Subcutaneous abdominal adipose tissue (tissue), 5 donors: ENCODE data around the gene FAM187B.

Source experiments
- H3K27ac ChIP-seq: one replicate; pipeline ENCODE4 v1.7.0; 2013; ENCODE audit warnings: low read depth, mild to moderate bottlenecking, inconsistent platforms, low read length, moderate library complexity
- H3K27me3 ChIP-seq, 5 donors: one replicate each; pipeline ENCODE4 v1.7.0; 2013; ENCODE audit warnings: low read length in 5 of 5, inconsistent platforms in 1 of 5; ENCODE audit not compliant: control insufficient read depth in 5 of 5, insufficient read depth in 4 of 5
- H3K36me3 ChIP-seq, 5 donors: one replicate each; pipeline ENCODE4 v1.7.0; 2013; ENCODE audit warnings: low read length in 5 of 5; ENCODE audit not compliant: control insufficient read depth in 5 of 5, insufficient read depth in 5 of 5
- H3K4me1 ChIP-seq, 5 donors: one replicate each; pipeline ENCODE4 v1.7.0; 2013; ENCODE audit warnings: low read length in 5 of 5, mild to moderate bottlenecking in 3 of 5, moderate library complexity in 1 of 5; ENCODE audit not compliant: control insufficient read depth in 5 of 5, insufficient read depth in 5 of 5
- H3K4me3 ChIP-seq, 5 donors: one replicate each; pipeline ENCODE4 v1.7.0; 2013; ENCODE audit warnings: low read length in 5 of 5, low read depth in 1 of 5
- H3K9ac ChIP-seq, 5 donors: one replicate each; pipeline ENCODE4 v1.7.0; 2013; ENCODE audit warnings: low read length in 5 of 5, mild to moderate bottlenecking in 4 of 5, moderate library complexity in 3 of 5
- H3K9me3 ChIP-seq, 5 donors: one replicate each; pipeline ENCODE4 v1.7.0; 2013; ENCODE audit warnings: low read length in 5 of 5; ENCODE audit not compliant: control insufficient read depth in 5 of 5
- donor health status: healthy.
- donor health status: healthy.
- donor health status: healthy.
- donor health status: healthy.
- donor health status: healthy.

The FAM187B gene

DNA sequence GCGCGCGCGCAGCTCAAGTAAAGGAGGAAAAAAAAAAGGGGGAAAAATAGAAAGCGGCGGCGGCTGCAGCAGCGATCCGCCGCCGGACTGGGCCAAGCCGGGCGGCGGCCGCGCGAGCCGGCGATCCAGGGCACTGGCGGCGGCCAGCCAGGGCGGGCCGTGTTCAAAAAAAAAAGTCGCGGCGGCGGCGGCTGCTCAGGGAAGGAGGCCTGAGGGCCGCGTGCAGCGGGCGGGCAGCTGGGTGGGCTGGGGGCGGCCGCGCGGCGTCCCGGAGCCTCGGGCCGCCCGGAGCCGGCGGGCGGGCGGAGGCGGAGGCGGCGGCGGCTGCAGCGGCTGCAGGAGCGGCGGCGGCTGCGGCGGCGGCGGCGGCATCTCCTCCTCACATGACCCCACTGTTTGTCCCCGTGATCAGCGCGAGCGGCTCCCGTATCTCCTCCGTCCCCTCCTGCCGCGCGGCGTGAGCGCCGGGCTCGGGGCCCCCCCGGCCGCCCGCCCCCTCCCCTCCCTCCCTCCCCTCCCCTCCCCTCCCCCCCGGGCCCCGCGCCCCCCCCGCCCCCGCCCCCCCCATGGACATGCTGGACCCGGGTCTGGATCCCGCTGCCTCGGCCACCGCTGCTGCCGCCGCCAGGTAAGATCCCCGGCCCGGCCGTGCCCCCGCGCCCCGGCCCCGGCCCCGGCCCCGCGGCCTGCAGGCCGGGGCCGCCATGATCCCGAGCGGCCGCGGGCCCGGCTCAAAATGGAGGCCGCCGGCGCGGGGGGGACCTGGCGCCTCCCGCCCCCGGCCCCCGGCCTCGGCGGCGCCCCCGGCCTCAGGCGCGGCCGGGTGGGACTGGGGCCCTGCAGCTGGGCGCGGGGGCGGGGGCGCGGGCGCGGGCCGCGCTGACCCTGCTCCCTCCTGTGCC lies 40.2 kb upstream of the FAM187B start, which contains the start of gene USF2:
USF2 (plus strand) TSS at position 427 of the 902 bp plus-strand sequence; CDS start at position 567, 140 bp downstream.
- H3K36me3 ChIP-seq: peaks cover 0 to 38% (median 36%) of the 10 kb centered on the region in 5 donors
- peak within 1 kb of the TSS; percentile 77 to 96 (median 91) for H3K9ac ChIP-seq
- H3K4me1 ChIP-seq: peaks cover 4 to 73% (median 49%) of the 10 kb centered on the region in 5 donors

DNA sequence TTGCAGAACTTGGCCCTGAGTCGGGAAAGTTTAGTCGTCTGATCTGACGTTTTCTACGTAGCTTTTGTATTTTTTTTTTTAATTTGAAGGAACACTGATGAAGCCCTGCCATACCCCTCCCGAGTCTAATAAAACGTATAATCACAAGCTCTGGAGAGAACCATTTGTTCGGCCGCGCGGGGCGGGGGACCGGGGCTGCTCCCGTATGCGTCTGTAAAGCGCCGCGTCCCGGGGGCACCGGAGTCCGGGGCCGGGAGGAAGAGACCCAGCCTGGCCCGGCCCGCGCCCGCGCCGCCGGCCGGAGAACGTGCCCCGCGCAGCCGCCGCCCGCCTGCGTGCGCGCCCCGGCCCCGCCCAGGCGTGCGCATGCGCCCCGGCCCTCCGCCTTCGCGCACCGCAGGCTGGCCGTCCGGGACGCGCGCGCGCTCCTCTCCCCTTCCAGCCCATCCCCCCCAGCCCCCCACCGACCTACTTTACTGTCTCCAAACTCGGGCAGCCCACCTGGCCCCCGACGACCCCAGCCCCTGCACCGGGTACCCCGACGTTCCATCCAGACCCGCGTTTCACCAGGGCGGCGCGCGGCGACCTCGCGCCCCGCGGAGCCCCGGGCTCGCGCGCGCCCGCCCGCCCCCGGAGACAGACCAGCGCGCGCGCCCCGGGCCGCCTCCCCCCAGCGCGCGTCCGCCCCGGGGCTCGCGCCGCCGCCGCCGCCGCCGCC lies 39.4 kb upstream of the FAM187B start:
- Histone ChIP-seq H3K4me3 (peak overlapping the region; percentile 63 to 85 (median 77)), H3K9me3 (no peaks in the 10 kb centered on the region), H3K4me1 (peaks cover 4 to 67% (median 47%) of the 10 kb centered on the region in 5 donors), H3K36me3 (peaks cover 0 to 30% (median 28%) of the 10 kb centered on the region in 5 donors), H3K27ac (peak overlapping the region; percentile 90), H3K9ac (peak overlapping the region; percentile 77 to 96 (median 91)), H3K27me3 (no peaks in the 10 kb centered on the region)

More for the DNA sequence above, 40.2 kb upstream of the FAM187B start, which contains the start of gene USF2:
- H3K9me3 ChIP-seq: no peaks in the 10 kb centered on the region
- no peaks in the 10 kb centered on the region for H3K27me3 ChIP-seq
- H3K27ac ChIP-seq: peak within 1 kb of the TSS; percentile 90
- peak within 1 kb of the TSS; percentile 63 to 85 (median 77) for H3K4me3 ChIP-seq

DNA sequence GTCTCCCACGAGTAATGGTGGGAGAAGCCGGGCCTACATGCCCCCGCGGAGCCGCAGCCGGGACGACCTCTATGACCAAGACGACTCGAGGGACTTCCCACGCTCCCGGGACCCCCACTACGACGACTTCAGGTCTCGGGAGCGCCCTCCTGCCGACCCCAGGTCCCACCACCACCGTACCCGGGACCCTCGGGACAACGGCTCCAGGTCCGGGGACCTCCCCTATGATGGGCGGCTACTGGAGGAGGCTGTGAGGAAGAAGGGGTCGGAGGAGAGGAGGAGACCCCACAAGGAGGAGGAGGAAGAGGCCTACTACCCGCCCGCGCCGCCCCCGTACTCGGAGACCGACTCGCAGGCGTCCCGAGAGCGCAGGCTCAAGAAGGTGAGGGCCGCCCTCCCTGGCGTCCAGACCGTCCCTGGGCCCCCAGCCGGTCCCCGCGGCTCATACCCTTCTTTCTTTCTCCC lies 38.8 kb upstream of the FAM187B start:
- peak overlapping the region; percentile 77 to 96 (median 91) for H3K9ac ChIP-seq
- peaks cover 0 to 26% (median 23%) of the 10 kb centered on the region in 5 donors for H3K36me3 ChIP-seq
- peaks cover 4 to 61% (median 47%) of the 10 kb centered on the region in 5 donors for H3K4me1 ChIP-seq
- peak overlapping the region; percentile 63 to 85 (median 77) for H3K4me3 ChIP-seq
- H3K9me3 ChIP-seq: no peaks in the 10 kb centered on the region
- no peaks in the 10 kb centered on the region for H3K27me3 ChIP-seq
- peak overlapping the region; percentile 90 for H3K27ac ChIP-seq

DNA sequence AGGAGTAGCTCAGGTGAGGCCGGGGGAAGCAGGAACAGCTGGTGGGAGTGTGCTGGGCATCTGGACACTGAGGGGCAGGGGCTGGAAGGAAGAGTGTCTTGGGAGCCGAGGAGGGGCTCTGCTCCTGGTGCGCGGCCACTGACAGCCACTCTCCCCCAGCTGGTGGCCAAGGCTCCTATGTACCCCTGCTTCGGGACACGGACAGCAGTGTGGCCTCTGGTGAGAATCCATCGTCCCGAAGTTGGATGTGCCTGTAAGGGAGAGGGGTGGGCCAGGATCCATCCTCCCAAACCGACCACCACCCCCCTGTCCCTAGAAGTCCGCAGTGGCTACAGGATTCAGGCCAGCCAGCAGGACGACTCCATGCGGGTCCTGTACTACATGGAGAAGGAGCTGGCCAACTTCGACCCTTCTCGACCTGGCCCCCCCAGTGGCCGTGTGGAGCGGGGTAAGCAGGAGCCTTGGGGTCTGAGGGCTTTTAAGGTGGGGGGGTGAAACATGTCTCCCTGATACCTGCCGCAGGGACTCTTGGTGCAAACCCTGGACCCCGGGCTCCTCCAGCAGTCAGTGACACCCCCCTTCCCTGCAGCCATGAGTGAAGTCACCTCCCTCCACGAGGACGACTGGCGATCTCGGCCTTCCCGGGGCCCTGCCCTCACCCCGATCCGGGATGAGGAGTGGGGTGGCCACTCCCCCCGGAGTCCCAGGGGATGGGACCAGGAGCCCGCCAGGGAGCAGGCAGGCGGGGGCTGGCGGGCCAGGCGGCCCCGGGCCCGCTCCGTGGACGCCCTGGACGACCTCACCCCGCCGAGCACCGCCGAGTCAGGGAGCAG lies 38.2 kb upstream of the FAM187B start:
- peak overlapping the region in 4 of 5 donors; percentile 75 to 85 (median 80) for H3K4me3 ChIP-seq

DNA sequence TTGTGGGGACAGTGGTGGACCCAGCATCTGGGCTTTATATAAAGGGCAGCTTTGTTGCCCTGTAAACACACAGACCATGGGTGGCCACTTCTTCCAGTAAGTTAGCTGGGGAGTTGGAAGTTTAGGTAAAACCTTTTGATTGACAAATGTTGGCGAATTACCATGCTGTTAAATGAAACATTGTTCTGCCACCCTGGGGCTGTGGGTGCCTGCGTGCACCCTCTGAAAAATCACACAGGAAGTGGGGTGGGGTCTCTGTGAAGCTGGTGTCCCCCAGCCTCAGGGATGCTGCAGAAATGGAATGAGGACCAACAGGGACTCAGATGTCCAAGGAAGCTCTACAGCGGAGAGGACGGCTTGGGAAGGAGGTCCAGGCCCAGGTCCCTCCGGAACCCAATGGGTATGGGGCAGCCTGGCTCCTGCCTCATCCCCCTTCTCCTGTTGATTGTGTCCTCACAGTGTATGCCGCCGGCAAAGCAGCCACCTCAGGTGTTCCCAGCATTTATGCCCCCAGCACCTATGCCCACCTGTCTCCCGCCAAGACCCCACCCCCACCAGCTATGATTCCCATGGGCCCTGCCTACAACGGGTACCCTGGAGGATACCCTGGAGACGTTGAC lies 37.5 kb upstream of the FAM187B start:
- Histone ChIP-seq H3K36me3 (peaks cover 0 to 14% (median 10%) of the 10 kb centered on the region in 5 donors), H3K9me3 (no peaks in the 10 kb centered on the region), H3K27ac (no peak overlapping the region), H3K9ac (peak overlapping the region in 1 of 5 donors; percentile 91), H3K4me1 (peaks cover 4 to 47% (median 42%) of the 10 kb centered on the region in 5 donors), H3K4me3 (no peak overlapping the region), H3K27me3 (no peaks in the 10 kb centered on the region)

More for the DNA sequence above, 38.2 kb upstream of the FAM187B start:
- Histone ChIP-seq H3K27ac (peak overlapping the region; percentile 90), H3K36me3 (peaks cover 0 to 21% (median 17%) of the 10 kb centered on the region in 5 donors), H3K9me3 (no peaks in the 10 kb centered on the region), H3K27me3 (no peaks in the 10 kb centered on the region), H3K9ac (peak overlapping the region in 4 of 5 donors; percentile 90 to 96 (median 92)), H3K4me1 (peaks cover 4 to 54% (median 42%) of the 10 kb centered on the region in 5 donors)

DNA sequence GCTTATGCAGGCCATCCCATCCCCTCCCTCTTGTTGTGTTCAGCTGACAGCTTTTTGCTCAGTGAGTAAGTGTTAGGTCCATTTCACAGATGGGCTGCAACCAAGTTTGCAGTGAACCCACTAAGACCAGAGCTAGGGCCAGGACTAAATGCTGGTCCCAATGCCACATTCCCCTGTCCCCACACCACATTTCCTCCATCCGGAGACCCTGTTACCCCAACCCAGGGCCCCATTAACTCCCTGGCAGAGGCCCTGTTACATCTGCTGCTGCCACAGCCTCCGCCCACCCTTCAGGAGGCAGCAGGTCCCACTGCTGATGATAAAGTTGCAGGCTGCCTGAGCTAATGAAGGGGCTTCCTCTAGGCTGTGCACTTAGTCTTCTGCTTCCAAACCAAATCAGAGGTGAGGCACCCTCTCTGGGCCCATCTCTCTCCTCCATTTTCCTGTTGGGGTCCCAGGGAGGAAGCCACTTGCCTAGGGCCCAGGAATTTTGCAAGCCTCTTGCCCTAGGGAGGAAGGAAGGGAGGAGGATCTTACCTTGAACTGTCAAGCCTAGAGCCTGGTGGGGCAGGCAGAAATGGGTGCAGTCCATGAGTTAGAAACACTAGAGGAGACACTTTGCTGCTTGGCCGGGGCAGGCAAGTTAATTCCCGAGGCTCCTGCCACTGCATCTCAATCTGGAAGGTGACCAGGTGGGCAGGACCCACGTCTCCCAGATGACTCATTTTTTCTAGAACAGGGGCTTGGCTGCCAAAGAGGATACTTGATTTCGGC lies 36.8 kb upstream of the FAM187B start:
- Histone ChIP-seq H3K4me1 (peaks cover 4 to 46% (median 42%) of the 10 kb centered on the region in 5 donors), H3K4me3 (no peak overlapping the region), H3K9me3 (no peaks in the 10 kb centered on the region), H3K9ac (no peak overlapping the region), H3K27ac (no peak overlapping the region), H3K27me3 (no peaks in the 10 kb centered on the region), H3K36me3 (peaks cover 0 to 7% (median 3%) of the 10 kb centered on the region in 5 donors)

DNA sequence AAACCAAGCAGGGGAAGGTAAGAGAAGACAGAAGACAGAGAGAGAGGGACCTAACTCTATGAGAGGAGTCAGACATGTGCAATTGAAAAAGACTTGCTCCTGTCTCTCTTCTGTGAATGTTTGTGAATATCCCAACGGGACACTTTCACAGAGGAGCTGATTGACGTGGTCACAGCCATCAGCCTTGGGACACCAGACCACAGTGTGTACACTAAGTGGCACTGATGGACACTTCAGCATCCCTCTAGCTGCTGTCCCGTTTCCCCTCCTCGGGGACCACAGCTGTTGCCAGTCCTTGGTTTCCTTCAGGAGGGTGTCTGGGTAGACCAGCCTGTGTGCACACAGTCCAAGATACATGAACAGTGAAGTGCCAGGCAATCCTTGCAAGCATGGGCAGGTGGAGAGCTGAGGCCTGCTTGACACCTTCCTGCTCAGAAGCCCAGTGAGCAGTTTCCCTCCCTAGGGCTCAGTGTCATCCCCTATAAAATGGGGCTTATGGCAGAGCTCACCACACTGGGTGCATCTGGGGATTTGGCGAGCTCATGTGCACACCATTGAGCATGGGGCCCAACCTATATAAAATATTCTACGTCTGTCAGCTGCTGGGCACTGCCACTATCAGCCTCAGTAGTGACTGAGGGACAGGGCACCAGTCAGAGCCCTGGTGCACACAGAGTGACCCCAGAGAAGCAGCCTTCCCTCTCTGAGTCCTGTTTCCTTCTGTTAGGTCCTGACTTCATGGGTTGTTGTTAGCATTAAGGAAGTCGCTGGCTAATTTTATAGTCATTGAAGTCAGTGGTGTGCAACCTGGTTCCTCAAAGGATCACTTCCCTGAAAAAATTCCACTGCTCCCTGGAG lies 36.0 kb upstream of the FAM187B start:
- Histone ChIP-seq H3K9ac (no peak overlapping the region), H3K4me1 (peaks cover 4 to 39% (median 34%) of the 10 kb centered on the region in 5 donors), H3K27ac (no peak overlapping the region), H3K27me3 (no peaks in the 10 kb centered on the region), H3K36me3 (peaks cover 0 to 4% (median 0%) of the 10 kb centered on the region in 5 donors), H3K9me3 (no peaks in the 10 kb centered on the region), H3K4me3 (no peak overlapping the region)
